GM08714 (cell line): ENCODE measurements around the gene DGUOK.

ENCODE experiments used
- H3K4me3 ChIP-seq: fragments of 200-500 bp; sonication (Bioruptor generic); 2 replicates; pipeline ENCODE4 v1.5.1; 2014; ENCODE audit warnings: mild to moderate bottlenecking, low read length, inconsistent platforms
- ZNF274 ChIP-seq: IDR thresholded peaks from 2 replicates; pipeline ENCODE4 v1.6.1; 2012; ENCODE audit warnings: mild to moderate bottlenecking, low read depth, low read length

DGUOK gene

DNA sequence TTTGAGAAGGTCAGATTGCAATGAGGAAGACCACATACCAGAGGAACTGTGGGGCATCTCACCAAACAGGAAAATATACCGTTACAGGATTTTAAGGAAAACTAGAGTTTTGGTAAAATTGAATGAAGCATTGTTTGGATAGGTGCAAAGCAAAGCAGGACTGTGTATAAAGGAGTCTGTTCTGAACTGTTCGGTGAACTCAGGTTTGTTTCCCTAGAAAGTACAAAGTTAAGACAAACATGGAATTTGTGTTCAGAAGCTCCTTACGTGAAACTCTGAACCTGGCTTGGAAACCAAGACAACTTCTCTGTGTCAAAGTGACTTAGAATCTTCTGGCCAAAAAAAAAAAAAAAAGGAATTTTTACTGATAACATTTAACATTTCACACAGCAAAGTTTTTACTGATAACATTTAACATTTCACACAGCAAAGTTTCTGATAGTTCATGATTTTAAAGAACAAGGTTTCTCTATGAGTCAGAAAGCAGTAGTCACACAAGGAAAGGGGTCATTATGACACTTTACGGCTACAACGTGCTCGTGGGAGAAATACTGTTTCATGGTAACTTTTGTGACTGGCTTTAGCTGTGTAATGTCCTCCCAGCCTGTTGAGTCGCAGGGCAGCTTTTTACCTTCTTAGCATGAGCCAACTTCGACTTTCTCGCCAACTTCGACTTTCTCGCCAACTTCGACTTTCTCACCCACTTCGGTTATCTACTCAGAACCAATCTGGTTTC, 36.9 kb downstream of the DGUOK start:
- no peak for TF ChIP-seq ZNF274
- H3K4me3 ChIP-seq: no peak overlapping the region

DNA sequence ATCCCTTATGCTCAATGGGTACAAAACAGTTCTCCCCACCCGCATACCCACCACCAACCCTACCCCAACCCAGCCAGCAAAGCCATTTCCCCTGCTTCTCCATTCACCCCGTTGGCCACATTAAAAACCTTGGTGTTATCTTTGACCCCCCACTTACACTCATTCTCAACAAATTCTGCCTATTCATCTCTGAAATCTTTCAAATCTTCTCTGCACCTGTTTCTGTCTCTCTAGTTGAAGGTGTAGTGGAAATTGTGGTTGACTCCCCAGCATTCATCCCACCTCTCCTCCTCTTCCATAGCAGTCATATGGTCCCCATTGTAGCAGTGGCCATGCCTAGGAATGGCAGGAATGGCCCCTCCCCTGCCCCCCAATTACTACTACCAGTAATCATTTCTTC, 37.5 kb downstream of the DGUOK start:
- no peak for TF ChIP-seq ZNF274
- no peak overlapping the region for H3K4me3 ChIP-seq

DNA sequence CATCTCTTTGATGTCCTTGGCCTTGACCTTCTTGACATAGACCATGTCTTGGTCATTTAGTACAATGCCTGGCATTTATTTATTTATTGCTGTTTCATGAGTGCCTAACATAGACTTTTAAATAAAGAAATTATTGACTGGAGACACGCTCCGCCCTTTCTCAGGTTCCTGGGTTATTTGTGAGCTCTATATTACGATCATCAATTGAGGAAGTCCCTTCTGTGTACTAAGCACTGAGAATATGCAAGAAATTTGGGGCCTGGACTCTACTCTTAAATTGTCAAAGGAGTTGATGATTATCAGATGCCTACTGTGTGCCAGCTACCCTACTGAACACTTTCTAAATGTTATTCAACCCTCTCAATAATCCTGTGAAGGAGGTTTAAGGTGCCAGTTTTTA, 38.4 kb downstream of the DGUOK start:
- no peak for TF ChIP-seq ZNF274
- no peak overlapping the region for H3K4me3 ChIP-seq

DNA sequence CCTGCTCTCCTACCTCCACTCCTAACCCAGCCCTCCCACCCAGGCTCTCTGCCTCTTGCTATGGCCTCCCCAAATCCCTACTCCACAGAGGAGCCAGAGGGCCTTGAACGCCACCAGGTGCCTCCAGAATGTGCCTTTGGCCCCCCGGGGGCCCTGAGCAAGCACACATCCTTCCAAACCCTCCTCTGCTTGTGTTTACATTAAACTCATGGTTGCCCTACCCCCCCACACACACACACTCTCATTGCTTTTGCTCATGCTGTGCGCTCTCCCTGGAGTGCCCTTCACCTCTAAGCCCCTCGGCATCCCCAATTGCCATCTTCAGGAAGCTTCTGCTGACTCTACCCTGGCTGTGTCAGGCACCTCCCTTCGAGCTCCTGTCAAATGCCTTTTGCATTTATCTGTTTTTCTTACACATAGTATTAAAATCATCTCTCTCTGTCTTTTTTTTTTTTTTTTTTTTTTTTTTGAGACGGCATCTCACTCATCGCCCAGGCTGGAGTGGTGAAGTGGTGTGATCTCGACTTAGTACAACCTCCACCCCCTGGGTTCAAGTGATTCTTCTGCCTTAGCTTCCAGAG, 41.8 kb downstream of the DGUOK start:
- TF ChIP-seq ZNF274: no peak
- H3K4me3 ChIP-seq: no peak overlapping the region

DNA sequence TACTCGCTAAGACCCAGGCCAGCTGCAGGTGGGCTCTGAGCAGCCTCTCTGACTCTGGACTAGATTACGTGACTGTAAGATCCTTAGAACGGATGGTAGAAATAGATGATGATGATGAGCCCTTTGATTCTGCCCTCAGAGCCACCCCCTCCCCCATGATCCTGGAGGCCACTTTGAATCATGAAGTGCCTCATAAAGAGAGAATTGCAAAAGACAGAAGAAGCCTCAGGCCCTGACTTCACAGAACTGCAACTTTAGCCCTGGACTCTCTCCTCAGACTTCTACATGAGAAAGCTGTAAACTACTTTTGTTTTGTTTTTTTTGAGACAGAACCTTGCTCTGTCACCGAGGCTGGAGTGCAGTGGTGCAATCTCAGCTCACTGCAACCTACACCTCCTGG, 42.7 kb downstream of the DGUOK start:
- TF ChIP-seq ZNF274: no peak
- H3K4me3 ChIP-seq: no peak overlapping the region

DNA sequence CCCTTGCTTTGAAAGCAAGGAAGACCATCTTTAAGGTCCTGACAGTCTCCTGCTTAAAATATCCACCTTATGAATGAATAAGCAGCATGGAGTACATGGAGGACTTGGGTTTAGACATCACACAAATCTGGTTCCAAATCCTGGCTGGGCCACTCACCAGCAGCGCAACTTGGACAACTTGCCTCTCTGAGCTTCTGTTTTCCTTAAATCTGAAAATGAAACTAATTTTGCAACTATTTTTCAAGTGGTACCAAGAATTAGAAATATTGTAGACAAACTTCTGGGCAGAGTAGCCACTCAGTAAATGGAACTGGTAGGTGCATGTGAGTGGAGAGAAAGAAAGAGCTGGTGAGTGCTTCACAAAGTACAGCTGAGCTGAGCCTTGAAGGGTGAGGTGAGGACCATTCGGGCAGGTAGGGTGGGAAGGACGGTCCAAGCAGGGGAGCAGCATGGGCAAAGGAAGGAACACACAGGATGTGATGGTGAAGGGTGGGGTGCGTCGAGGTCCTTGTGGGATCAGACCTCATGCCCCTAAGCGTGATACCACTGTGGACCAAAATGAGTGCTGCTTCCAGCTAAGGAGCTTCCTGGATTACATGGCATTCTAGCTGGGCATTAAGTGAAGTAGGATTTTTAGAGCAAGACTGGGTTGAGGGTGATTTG, 43.6 kb downstream of the DGUOK start:
- peak overlapping the region; percentile 15; the same call in 1 of the 2 replicates for H3K4me3 ChIP-seq
- TF ChIP-seq ZNF274: no peak

DNA sequence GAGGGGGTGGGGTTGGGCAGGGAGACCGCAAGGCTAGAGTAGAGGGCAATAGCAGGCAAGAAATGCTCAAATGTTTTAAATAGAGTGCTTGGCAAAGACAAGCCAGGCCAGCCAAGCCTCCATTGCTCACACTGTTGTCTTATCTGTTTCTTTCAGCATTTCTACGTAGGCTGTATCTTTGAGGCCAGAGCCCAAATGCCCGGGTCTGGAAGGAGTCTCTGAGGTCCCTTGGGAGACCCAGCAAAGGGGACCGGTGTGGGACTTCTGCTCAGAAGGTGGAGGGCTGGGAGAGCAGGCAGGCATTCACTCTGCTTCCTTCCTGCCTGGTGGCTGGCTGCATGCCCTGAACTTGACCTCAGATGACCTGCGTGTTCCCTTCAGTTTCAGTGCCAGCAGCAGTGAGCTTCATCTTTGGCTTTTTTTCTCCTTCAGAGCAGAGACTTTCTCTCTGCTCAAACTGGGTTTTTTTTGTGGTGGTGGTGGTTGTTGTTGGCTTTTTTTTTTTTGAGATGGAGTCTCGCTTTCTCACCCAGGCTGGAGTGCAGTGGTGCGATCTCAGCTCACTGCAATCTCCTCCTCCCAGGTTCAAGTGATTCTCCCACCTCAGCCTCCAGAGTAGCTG, 44.3 kb downstream of the DGUOK start:
- no peak for TF ChIP-seq ZNF274
- peak overlapping the region; percentile 15; the same call in 1 of the 2 replicates for H3K4me3 ChIP-seq

DNA sequence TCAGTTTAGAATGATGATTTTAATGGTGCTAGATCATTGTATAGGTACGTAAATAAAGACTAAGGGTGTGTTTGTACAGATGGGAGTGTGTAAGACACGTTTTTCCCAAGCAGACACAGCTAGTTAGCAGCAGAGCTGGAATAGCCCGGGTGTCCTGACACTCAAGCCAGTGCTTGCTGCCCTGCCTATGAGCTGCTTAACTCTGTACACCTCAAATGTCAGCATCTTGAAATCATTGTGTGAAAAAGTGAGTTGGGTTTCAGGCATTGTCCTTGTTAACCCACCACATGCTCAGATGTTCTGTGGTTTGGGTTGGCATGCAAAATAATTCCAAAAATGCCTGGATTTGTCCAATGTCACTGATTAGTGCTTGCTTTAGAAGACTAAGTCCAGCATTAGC, 45.0 kb downstream of the DGUOK start:
- H3K4me3 ChIP-seq: peak overlapping the region; percentile 16; the same call in 1 of the 2 replicates
- no peak for TF ChIP-seq ZNF274

DNA sequence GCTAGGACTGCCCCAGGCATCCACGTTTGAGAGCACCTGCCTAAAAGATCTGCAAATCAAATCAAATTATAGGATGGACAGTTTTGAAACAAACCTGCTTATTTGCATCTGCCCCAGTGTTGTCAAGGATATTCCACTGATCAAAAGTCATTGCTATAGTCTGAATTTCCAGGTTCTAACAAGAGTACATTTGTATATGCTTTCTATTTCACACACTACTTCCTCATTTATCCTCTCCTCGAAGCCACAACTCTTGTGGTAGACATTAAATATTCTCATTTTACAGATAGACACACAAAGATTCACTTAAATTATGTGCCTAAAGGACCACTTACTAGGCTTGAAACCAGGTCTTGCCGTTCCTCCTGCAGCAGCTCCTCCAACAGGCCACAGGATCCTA, 46.2 kb downstream of the DGUOK start:
- no peak overlapping the region for H3K4me3 ChIP-seq
- no peak for TF ChIP-seq ZNF274

DNA sequence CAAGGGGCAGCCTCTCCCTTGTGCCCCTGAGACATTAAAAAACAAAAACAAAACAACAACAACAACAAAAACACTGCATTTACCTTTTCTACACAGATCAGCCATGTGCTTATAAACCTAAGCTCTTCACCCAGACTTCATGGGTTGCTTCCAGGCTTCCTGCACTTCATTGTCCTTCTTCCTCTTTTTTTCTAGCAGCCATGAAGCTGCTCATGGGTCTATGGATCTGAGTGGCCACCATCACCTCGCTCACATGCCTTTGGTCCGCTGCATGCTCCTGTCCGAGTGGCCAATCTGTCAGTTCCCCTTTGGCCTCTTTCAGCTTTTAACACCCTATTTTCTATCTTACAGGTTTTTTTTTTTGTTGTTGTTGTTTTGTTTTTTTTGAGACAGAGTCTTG, 49.1 kb downstream of the DGUOK start:
- no peak for TF ChIP-seq ZNF274

DNA sequence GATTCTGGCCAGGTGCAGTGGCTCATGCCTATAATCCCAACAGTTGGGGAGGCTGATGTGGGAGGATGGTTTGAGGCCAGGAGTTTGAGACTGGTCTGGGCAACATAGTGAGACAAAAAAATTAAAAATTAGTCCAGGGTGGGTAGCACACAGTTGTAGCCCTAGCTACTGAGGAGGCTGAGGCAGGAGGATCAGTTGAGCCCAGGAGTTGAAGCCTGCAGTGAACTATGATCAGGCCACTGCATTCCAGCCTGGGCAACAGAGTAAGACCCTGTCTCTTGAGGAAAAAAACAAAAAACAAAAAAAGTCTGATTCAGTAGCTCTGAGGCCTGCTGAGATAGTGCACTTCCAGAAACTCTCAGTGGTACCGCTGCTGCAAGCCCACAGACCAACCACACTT, 50.1 kb downstream of the DGUOK start:
- no peak overlapping the region for H3K4me3 ChIP-seq
- no peak for TF ChIP-seq ZNF274

More for the DNA sequence above, 49.1 kb downstream of the DGUOK start:
- no peak overlapping the region for H3K4me3 ChIP-seq

DNA sequence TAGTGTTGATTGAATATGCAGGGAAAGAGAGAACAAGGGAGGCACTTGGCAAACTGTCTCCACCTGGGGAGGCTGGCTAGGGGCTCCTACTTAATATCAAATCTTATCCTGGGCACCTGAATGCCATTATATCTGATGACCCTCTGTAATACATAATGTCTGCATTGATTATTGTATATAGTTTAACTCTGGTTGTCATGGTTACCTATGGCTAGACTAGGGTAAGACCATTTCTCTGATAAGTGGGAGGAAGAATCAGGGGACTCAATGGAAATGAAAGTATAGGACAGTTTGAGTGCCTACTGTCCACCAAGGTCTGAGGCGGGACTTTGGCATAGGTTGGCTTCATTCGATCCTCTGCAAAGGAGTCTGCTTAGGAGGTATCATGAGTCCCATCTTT, 50.8 kb downstream of the DGUOK start:
- no peak overlapping the region for H3K4me3 ChIP-seq
- no peak for TF ChIP-seq ZNF274

DNA sequence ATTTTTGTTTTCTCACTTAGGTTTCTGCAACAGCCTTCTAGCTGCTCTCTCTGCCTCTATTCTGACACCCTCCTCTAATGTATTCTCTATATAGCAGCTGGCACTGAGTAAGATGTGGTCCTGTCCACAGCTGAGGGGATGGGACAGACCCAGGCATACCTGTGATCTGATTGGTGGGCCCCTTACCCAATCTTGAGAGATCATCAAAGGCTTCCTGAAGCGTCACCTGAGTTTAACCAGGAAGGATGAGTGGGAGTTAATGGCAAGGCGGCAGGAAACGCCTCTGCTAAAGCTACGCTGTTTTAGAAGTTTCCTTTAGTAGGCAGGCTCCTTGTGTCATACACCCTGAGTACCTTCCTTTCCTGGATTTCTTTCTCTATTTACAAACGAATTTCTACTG, 52.3 kb downstream of the DGUOK start:
- no peak for TF ChIP-seq ZNF274

DNA sequence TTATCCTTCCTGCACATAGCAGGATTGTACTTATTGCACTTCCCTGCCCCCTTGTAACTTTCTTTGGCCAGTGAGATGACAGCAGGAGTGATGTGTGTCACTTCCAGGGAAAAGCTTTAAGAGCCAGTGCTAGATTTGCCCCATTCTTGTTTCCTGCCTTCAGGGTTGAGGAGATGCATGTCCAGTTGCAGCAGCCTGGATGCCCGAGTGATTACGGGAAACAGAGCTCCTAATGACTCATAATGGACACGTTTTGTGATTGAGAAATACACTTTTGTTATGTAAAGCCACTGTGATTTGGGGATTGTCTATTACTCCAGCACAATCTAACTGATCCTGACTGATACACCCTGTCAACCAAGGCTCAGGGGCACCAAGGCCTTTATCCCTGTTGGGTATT, 53.0 kb downstream of the DGUOK start:
- H3K4me3 ChIP-seq: peak overlapping the region; percentile 15; the same call in 1 of the 2 replicates
- TF ChIP-seq ZNF274: no peak

More for the DNA sequence above, 52.3 kb downstream of the DGUOK start:
- H3K4me3 ChIP-seq: no peak overlapping the region

DNA sequence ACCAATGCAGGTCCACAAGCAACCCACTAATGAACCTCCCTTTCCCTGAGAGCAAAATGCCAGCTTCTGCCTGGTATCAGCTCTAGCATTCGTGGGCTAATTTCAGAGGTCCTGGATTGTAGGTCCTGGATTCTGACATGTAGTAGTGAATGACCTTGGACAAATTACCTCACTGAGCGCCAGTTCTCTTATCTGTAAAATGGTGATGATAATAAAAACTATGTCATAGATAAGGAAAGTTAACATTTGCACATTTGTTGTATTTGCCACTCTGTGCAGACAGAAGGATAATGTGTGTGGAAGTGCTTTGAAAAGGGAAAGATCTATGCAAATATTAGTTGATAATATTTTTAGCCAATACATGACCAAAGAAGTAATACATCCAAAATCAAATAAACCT, 53.9 kb downstream of the DGUOK start:
- no peak for TF ChIP-seq ZNF274
- H3K4me3 ChIP-seq: peak overlapping the region; percentile 81
